ENCODE data around the gene COX19.

COX19 gene, protein sequence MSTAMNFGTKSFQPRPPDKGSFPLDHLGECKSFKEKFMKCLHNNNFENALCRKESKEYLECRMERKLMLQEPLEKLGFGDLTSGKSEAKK

DNA sequence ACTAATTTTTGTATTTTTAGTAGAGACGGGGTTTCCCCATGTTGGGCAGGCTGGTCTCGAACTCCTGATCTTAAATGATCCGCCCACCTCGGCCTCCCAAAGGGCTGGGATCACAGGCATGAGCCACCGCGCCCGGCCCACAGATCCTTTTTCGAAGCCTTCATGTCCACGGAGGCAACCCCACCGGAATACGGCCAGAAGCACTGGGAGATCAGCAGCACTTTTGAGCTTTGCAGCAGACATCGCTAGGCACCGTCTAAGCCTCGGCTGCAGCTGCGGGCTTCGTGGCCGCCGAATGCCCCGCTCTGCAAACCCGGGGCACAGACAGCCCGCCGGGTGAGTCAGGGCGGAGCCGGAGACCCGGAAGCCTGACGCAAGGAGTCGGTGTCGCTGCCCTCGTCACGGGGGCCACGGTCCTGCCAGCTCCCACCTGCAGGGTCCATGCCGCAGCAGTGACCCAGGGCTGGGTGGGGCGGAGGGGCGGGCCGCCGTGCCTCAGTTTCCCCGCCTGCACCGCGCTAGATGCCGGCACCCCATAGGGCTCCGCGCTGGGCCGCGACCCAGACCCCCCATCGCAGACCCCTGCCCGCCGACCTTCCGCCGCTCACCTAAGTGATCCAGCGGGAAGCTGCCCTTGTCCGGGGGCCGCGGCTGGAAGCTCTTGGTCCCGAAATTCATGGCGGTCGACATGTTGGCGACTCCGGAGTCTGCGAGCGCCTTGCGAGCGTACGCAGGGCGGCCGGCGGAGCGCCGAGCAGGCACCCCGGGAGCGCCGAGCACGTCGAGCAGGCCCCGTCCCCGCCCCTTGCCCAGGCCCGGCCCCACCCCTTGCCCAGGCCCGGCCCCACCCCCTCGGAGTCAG, at the start of gene COX19:
Gene COX19, minus strand, starts transcription at position 730 of the 862 bp plus-strand sequence. Its CDS starts 40 bp downstream, at position 690.
- peak; percentile 92 for DNase-seq (ENCODE audit: low read depth)

DNA sequence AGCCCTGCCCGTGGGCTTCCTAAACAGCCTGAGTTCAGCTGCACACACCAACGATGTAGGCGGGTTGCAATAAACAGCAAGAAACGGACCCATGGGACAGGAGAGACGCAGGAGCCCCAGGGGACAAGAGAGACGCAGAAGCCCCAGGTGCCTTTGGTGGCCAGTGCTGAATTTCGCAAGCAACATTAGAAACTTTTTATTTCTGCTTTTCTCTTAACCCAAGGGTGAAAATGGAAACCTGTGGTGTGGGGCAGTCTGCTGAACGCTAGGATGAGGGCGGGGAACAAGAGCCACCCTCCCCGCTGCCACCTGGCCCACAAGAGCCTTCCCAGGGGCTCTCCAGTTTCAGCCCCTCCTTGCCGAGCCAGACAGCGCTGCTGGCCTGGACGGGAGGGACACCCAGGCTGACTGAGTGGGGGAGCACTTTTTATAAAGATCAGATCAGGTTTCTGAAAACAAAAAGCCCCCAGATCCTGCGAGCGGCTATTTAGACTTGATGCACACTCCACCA, 49.0 kb upstream of the COX19 start:
- DNase-seq (ENCODE audit: low read depth) = no peak

DNA sequence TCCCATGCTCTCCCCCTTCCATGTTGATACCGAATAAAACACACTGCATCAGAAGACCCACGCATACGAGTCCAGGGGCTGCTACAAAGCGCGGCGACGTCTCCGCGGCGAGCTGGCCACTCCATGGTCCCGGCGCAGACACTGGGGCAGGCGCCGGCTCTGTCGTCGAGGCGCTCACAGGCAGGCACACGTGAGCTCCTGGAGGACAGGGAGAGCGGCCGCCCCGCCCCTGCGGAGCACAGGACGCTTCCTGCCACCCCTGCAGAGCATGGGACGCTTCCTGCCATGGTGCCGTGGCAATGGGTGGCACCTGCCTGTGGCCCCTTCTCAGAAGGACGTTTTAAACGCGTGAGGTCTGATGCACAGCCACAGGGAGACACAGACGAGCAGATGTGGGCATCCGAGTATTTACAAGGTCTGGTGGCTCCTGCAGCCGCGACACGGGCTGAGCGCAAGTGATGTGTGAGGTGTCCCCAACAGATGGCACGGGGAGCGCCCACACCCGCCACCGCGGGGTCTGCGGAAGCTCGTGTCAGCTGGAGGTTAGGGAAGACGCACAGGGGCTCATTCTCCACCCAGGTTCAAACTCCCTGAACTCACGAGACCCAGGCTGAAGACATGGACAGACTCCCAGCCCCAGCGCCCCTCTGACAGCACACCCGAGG, 47.6 kb upstream of the COX19 start:
- no peak for DNase-seq (ENCODE audit: low read depth)

DNA sequence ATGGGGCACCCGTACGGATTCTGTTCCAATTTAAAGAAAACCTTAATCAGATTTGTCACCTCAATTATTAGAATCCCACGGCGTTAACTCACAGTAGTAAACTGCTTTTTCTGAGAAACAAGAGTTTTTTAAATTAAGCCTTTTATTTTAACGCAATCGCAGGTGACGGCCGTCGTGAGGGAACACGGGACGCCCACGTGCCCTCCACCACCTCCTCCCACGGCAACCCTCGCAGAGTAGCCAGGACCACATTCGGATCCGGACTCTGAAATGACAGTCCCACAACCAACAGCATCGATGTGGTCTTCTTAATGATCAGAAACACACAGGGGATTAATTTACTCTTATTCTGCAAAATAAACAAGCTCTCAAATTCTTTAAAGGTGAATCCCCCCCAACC, 47.0 kb upstream of the COX19 start:
- DNase-seq (ENCODE audit: low read depth) = no peak

DNA sequence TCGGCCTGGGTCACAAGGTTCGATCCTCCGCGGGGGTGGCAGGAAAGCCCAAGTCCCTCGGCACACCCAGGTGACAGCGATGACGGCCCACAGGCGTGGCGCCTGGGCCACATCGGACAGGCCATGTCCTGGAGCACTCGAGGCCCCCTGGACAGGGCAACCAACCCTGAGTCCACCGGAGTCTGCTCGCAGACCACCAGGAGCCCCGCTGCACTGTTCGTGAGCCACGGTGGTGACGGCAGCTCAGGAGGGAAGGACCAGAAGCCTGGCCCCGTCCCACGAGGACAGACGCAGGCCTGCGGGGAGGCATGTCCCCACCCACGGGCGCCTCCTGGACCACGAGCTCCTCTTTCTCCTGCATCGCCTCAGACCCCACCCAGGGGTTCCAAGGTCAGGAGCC, 46.6 kb upstream of the COX19 start:
- DNase-seq (ENCODE audit: low read depth) = no peak

DNA sequence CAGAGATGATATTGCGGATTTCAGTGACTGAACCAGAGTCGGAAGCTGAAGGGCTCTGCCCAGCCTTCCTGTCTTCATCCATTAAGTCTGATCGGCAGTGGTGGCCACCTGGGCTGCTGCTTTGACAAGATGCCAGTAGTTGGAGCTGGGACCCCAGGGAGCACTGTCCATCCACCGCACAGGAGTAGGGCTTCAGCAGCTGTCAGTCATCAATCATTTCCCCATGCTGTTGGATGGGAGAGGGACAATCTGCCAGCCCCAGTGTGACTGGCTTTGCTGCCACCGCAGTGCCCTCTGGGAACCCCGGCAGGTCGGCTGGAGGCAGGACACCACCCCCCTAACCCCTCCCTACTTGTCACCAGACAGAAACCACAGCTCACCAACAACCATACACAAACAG, 46.0 kb upstream of the COX19 start:
- no peak for DNase-seq (ENCODE audit: low read depth)

DNA sequence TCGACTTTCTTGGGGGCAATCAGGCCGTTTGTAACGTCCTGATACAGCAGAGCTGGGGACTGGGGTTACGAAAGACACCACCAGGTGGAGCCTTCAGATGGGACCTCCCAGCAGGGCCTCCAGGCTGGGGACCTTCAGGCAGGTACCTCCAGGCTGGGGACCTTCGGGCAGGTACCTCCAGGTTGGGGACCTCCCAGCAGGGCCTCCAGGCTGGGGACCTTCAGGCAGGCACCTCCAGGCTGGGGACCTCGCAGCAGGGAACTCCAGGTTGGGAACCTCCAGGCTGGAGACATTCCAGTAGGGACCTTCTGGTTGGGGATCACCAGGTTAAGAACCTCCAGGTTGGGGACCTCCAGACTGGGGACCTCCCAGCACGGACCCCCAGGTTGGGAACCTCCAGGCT, 45.5 kb upstream of the COX19 start:
- no peak for DNase-seq (ENCODE audit: low read depth)

DNA sequence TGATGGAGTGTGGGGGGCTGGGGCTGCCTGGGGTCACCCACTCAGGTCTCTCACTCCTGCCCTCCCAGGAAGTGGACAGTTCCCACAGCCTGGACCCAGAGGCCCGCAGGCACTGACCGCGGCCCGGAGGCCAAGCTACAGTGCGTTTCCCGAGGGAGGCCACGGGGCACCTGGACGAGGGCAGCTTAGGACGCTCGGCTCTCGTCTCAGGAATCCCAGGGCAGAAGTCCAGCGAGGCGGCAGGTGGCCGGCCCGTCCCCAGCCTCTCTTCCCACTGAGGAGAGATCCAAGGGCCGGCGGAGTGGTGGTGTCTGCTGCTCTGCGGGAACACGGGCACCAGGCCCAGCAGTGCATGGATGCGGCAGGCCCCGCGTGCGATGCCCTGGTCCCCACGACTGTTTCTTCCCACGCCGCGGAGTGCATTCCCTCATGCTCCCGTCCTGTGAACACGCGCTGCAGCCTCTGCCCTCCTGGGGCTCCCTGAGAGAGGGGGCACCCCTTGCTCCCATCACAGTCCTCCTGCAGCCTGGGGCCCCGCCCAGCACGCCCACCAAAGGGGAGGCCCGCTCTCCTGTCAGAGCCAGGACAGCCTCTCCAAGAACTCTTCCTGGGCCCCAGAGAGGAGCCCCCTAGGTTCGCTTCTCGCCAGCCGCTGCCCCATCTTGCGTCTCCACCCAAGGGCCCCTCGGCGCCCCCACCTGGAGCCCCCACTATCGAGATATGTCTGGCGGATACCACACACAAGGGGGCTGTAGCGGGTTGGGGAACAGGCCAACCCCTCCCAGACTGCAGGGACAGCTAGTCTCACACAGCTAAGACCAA, 44.7 kb upstream of the COX19 start:
- no peak for DNase-seq (ENCODE audit: low read depth)

DNA sequence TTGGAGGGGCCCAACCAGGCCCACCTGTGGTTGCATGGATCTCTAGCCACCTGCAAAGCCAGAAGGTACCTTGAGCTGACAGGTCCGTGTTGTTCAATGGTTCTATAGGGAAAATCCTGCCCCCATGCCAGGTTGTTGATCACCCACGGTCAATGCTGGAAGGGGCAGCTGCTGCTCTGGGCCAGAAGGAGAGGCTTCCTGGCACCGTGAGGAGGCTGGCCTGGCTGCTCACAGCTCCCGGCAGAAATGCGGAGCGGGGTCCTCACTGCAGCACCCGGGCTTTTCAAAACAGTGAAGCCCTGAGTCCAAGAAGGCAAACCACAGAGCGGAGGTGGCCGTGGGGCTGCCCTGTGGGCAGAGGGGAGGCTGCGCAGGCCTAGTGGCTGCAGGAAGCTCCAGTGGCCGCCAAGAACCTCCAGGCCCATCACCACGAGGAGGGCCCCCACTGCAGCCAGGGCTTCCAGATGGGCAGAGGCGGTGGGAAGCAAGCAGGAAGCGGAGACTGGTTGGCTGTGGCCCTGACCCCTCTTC, 44.0 kb upstream of the COX19 start:
- no peak for DNase-seq (ENCODE audit: low read depth)

DNA sequence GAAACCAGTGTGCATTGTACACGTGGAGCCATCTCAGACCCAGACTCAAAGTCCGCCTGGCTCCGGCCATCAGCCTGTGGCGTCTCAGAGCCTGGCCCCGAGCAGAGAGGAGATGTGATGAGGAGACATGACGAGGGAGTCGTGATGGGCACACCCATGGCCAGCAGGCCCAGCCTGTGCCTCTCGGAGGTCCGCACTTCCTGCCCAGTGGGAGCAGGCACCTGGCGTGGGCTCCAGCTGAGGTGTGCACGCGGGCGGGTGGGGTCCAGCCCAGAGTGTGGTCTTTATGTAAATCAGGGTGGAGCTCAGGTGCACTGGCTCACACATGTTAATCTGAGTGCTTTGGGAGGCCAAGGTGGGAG, 43.0 kb upstream of the COX19 start:
- DNase-seq (ENCODE audit: low read depth) = no peak

DNA sequence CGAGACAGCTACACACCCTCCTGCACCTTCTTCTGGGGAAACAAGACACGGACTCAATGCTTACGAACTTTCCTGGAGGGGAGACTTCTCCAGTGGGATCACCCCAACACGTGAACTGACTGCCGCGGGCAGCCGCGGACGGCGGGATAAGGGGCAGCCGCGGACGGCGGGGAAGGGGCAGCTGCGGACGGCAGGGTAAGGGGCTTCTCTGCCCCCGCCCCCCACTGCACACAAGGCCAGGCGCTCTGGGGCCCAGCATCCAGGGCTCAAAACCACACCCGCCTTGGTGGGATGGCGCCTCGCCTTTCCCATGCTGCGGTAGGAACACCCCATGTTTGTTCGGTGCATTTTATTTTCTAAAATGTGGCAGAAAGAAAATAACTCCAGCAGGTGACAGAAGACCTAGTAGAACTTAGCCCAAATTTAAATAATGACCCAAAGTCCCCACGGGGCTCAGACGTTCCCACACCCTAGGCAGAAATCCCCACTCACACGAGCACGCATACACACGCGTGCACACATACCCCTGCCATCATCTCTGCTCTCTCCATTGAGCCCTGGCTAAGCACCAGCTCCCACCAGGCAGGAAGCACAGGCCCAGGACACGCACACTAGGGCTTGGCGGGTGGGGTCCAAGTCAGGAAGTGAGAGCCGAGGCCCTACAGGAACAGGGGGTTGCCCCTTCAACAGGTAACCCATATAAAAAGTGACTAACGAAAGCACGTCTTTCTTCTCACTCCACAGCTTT, 42.4 kb upstream of the COX19 start:
- no peak for DNase-seq (ENCODE audit: low read depth)

DNA sequence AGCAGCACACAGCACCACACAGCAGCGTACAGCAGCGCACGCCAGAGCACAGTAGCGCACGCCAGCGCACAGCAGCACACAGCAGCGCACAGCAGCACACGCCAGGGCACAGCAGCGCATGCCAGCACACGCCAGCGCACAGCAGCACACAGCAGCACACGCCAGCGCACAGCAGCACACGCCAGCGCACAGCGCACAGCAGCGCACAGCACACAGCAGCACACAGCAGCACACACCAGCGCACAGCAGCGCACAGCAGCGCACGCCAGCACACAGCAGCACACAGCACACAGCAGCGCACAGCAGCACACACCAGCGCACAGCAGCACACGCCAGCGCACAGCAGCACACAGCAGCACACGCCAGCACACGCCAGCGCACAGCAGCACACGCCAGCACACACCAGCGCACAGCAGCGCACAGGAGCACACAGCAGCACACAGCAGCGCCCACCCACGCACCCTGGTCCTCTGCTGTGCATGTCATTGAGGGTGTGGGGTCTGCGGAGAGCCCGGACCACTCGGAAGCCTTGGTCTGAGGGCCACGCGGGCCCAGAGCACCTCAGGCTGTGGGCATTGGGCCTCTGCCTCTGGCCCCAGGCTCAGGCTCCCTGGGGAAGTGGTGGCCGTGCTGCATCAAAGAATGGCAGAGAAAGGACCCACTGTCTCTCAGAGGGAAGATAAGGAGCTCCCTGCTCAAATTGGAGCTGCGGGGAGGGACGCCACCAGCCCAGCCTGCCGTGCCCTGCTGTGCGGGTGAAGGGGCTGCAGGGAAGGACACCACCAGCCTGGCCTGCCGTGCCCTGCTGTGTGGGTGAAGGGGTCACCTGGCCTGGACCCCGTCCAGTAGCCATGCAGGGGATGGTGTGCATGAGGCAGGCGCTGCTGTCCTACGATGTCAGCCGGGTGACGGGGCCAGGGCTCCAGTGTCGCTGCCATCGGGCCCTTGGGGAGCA, 41.5 kb upstream of the COX19 start:
- no peak for DNase-seq (ENCODE audit: low read depth)

DNA sequence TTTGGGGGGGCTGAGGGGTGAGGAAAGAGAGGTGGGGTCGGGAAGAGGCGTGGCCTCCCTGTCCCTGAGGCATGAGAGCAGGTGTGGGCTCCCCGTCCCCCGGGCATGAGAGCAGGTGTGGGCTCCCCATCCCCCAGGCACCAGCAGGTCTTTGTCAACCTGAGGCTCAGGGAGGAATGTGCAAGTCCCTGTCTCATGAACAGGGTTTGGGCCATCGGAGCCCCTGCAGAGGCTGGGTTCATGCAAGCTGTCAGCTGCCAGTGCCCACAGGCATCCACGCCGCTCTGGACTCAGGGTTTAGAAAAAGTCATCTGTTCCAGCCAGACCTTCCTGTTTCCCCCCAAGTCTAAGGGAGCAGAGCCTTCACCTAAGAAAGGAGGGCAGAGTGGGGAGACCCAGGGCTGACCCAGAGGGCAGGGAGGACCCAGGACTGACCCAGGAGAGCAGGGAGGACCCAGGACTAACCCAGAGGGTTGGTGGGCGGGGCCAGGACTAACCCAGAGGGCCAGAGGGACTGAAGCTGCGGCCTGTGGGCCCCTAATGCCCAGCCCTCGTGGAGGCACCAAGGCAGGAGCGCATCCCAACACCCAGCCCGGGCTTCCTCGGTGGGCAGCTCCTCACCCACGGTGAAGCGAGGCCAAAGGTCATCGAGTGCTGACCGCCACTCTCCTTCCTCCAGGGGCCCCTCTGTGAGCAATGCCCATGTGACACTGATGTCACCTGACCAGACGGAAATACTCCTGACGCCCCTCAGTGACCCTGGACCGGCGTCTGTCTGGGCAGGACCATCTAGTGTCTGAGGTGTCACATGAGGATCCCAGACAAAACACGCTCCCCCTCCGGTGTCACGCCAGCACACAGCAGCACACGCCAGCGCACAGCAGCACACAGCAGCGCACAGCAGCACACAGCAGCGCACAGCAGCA, 40.1 kb upstream of the COX19 start:
- no peak for DNase-seq (ENCODE audit: low read depth)

DNA sequence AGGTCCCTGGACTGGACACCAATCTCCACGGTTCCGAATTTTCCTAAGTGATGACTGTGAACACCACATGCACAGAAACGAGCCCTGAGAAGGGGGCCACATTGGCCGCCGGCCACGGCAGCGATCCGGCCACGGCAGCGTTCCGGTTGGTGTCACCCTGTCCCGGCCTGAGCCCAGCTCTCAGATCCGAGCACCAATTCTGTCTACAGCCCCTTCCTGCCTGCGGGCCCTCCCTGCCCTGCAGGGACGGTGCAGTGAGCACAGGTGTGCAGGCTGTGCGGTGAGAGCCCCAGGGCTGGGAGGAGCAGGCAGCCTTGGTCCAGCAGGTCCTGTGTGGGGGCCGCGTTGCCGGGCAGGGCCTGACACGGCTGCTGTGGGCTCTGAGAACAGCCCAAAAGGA, 39.3 kb upstream of the COX19 start:
- no peak for DNase-seq (ENCODE audit: low read depth)

DNA sequence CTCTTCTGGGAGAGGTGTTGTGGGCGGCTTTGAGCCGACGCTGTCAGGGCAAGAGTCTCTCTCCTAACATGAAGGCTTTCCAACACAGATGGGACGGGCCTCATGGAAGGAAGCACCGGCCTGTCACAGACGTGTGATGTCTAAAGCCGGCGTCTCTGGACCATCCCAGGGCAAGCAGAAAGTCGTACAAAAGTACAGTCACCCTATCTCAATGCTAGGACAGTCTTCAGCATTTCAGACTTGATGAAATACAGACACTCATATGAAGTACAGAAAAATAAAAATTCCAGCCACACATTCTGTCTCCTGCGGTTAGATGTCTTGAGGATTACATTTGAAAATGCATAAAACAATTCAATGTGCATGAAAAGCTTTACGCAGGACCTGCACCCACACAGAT, 38.2 kb upstream of the COX19 start:
- DNase-seq (ENCODE audit: low read depth) = no peak

DNA sequence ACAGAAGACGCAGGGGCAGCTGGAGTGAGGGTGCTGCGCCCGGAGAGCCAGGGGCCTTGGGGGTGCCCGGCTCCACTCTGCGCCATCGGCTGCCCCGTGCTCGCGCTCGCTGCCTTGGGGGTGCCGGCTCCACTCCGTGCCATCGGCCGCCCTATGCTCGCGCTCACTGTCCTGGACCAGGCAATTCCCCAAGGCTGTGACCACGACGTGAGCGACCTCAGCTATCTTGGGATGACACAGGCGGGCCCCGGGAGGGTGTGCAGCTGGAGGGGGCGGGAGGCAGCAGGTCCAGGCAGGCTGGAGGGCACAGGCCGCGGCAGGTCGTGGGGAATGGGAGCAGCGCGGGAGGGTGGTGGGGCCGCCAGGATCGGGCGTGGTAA, 37.4 kb upstream of the COX19 start:
- DNase-seq (ENCODE audit: low read depth) = no peak

DNA sequence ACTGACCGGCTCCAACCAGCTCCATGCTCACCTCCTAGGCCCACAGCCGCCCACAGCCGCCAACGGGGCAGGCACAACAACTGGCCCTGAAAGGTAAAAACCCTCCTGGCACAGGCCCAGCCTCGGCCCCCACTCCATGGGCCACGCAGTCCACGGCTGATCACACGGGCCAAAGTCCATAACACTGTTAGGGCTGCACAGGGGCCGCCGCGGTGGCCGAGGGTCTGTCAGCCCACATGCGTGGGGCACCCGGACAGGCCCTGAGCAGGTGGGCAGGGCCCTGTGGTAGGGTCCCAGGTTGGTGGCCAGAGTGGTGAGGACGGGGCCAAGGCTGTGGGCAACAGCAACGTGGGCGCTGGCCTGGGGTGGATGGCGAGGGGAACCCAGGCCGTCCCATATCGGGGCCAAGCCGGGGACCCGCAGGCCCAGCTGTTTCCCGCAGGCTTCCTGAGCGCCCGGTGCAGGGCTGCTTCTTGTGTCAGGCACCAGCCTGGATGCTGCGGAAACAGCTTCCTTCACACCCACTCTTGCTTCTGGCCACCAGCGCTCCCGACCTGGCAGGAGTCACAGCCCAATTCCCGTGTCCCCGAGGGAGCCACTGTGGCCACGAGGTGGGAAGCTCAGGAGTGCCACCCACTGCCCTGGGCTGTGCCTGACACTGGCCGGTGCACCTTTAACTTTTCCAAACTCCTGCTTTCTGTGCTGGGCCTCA, 36.8 kb upstream of the COX19 start:
- DNase-seq (ENCODE audit: low read depth) = no peak

DNA sequence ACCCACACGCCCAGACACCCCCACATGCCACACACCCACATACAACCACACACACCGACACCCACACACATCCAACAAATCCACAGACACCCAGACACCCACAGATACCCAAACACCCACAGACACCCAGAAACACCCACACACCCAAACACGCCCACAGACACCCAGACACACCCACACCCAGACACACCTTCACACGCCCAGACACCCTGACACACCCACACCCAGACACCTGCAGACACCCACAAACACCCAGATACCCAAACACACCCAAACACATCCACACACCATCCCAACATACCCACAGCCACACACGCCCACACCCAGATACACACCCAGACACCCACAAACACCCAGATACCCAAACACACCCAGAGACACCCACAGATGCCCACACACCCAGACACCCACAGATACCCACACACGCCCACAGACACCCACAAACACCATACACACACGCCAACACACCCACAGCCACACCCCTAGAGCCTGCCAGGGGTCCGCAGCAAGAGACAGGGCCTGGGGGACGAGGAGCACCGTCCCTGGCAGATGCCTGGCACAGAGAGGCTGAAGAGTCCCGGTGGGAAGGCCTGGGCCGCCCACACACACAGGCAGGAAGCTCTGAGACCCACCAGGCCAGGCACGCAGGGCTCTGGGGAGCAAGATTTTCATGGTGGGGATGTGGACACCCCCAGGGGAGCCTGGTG, 36.1 kb upstream of the COX19 start:
- DNase-seq (ENCODE audit: low read depth) = no peak
